SK-N-SH (cell line): ENCODE data around the gene TRIM23. TPM values are rescaled to one million over a fixed set of nuclear protein-coding genes. Genes with fewer than 3 reads are reported as not detected.
A peak's percentile ranks its signal among the peaks of the same experiment; 100 is the strongest.
"Not testable (repeated sequence)": the region's sequence is repeated elsewhere in the genome, so short reads cannot be mapped to it uniquely, and the experiment has no call there.

Source experiments
- CTCF ChIA-PET: fragments of 300-600, 350-600 bp; formaldehyde crosslinking; extraction: SDS; loops from one replicate; lab custom pipeline; 2021; lab: Yijun Ruan, JAX
- POLR2A ChIA-PET: fragments of 350-600 bp; sonication (Branson Sonifier 250); formaldehyde crosslinking; extraction: SDS; loops from one replicate; lab custom pipeline; 2020; ENCODE audit warnings: antibody characterized with exemption, inconsistent platforms; lab: Yijun Ruan, JAX
- DNase-seq: peaks from one replicate; pipeline ENCODE4 v3.0.0; 2012
- H2AFZ ChIP-seq: fragments of 200-600 bp; sonication (generic); 2 replicates; pipeline ENCODE4 v1.8.1; 2016; ENCODE audit warnings: antibody characterized with exemption, mild to moderate bottlenecking, low read depth
- H3F3A ChIP-seq: fragments of 200-600 bp; sonication (generic); replicated peaks from 2 replicates; pipeline ENCODE3; 2016; ENCODE audit warnings: antibody characterized with exemption, mild to moderate bottlenecking; ENCODE audit not compliant: insufficient read depth
- H3K27ac ChIP-seq, 2 experiments: fragments of 200-500 bp in 1 of 2; fragments of 200-600 bp in 1 of 2; sonication (Bioruptor generic) in 1 of 2; sonication (generic), shearing (Covaris generic) in 1 of 2; 2 replicates each; pipeline versions ENCODE4 v1.5.1 to v1.6.1; 2014 to 2016; ENCODE audit warnings: low read depth in 2 of 2, inconsistent platforms in 1 of 2, low read length in 1 of 2, mild to moderate bottlenecking in 1 of 2, mixed read lengths in 1 of 2
- H3K27me3 ChIP-seq: fragments of 200-600 bp; sonication (generic), shearing (Covaris generic); 2 replicates; pipeline ENCODE4 v1.6.1; 2016; ENCODE audit warnings: mixed run types; ENCODE audit not compliant: insufficient read depth
- H3K36me3 ChIP-seq, 2 experiments: fragments of 200-500 bp in 1 of 2; fragments of 200-600 bp in 1 of 2; sonication (Bioruptor generic) in 1 of 2; sonication (generic) in 1 of 2; replicated peaks in 1 of 2; 2 replicates each; pipeline versions ENCODE3 to v1.5.1; 2014 to 2016; ENCODE audit warnings: low read length in 1 of 2, mild to moderate bottlenecking in 1 of 2; ENCODE audit not compliant: insufficient read depth in 2 of 2, control insufficient read depth in 1 of 2
- H3K4me1 ChIP-seq, 2 experiments: fragments of 200-500 bp in 1 of 2; fragments of 200-600 bp in 1 of 2; sonication (Bioruptor generic) in 1 of 2; sonication (generic), shearing (Covaris generic) in 1 of 2; 2 replicates each; pipeline versions ENCODE4 v1.5.1 to v1.6.1; 2014 to 2016; ENCODE audit warnings: low read depth in 1 of 2, low read length in 1 of 2, mixed run types in 1 of 2; ENCODE audit not compliant: insufficient read depth in 2 of 2, control insufficient read depth in 1 of 2
- H3K4me2 ChIP-seq: fragments of 200-600 bp; sonication (generic), shearing (Covaris generic); 2 replicates; pipeline ENCODE4 v1.6.1; 2017; ENCODE audit warnings: mixed run types
- H3K4me3 ChIP-seq, 2 experiments: fragments of 200-500 bp in 1 of 2; fragments of 200-600 bp in 1 of 2; sonication (Bioruptor generic) in 1 of 2; sonication (generic), shearing (Covaris generic) in 1 of 2; 2 replicates each; pipeline versions ENCODE4 v1.5.1 to v1.8.1; 2014 to 2016; ENCODE audit warnings: low read depth in 2 of 2, inconsistent platforms in 1 of 2, low read length in 1 of 2, mild to moderate bottlenecking in 1 of 2, mixed read lengths in 1 of 2, moderate library complexity in 1 of 2
- H3K79me2 ChIP-seq: fragments of 200-600 bp; sonication (generic); 2 replicates; pipeline ENCODE4 v1.8.1; 2017; ENCODE audit warnings: mild to moderate bottlenecking; ENCODE audit not compliant: insufficient read depth
- H3K9ac ChIP-seq: fragments of 200-600 bp; sonication (generic); 2 replicates; pipeline ENCODE4 v1.6.1; 2017; ENCODE audit warnings: mixed run types
- H3K9me2 ChIP-seq: fragments of 200-600 bp; sonication (generic); 2 replicates; pipeline ENCODE4 v1.6.1; 2017; ENCODE audit warnings: mixed run types
- H3K9me3 ChIP-seq: fragments of 200-600 bp; sonication (generic); 2 replicates; pipeline ENCODE4 v1.6.1; 2017; ENCODE audit warnings: mixed run types, mild to moderate bottlenecking, moderate library complexity
- H4K20me1 ChIP-seq: fragments of 200-600 bp; sonication (generic); 2 replicates; pipeline ENCODE4 v1.6.1; 2017; ENCODE audit warnings: mild to moderate bottlenecking, mixed run types; ENCODE audit not compliant: insufficient read depth
- FOSL2 ChIP-seq: IDR thresholded peaks from 2 replicates; pipeline ENCODE4 v1.4.0; 2012; ENCODE audit warnings: low read depth, mild to moderate bottlenecking, moderate library complexity, borderline replicate concordance
- FOXJ3 ChIP-seq: sonication (generic); formaldehyde crosslinking; IDR thresholded peaks from 2 replicates; pipeline ENCODE4 v1.5.1; 2020; ENCODE audit warnings: mild to moderate bottlenecking, missing genetic modification reagents
- GATA2 ChIP-seq: sonication (generic); formaldehyde crosslinking; IDR thresholded peaks from 2 replicates; pipeline ENCODE4 v1.5.0; 2020; ENCODE audit warnings: mild to moderate bottlenecking, missing genetic modification reagents
- NRF1 ChIP-seq: IDR thresholded peaks from 2 replicates; pipeline ENCODE4 v1.6.1; 2012; ENCODE audit warnings: low read depth, mild to moderate bottlenecking, low read length
- POLR2AphosphoS5 ChIP-seq: IDR thresholded peaks from 2 replicates; pipeline ENCODE4 v1.6.1; 2012; ENCODE audit warnings: low read depth, low read length
- RAD21 ChIP-seq: IDR thresholded peaks from 2 replicates; pipeline ENCODE4 v1.6.1; 2012; ENCODE audit warnings: mild to moderate bottlenecking, low read length
- RCOR1 ChIP-seq: fragments of 150-350 bp; IDR thresholded peaks from 2 replicates; pipeline ENCODE4 v1.6.1; 2017; ENCODE audit warnings: antibody characterized with exemption, low read length
- RXRA ChIP-seq: IDR thresholded peaks from 2 replicates; pipeline ENCODE4 v1.4.0; 2012; ENCODE audit warnings: low read depth, mild to moderate bottlenecking, borderline replicate concordance
- SMC3 ChIP-seq: IDR thresholded peaks from 2 replicates; pipeline ENCODE4 v1.6.1; 2012; ENCODE audit warnings: low read depth, low read length, improper control_type of control experiment
- TCF12 ChIP-seq: IDR thresholded peaks from 2 replicates; pipeline ENCODE4 v1.4.0; 2012
- WGBS: methylation state at CpG from one replicate; pipeline ENCODE4 v1.1.6; 2017; ENCODE audit warnings: low lambda C conversion rate; 5-methylcytosine and 5-hydroxymethylcytosine counted together
- polyA plus RNA-seq, 3 experiments: library from polyadenylated mRNA; depleted of rRNA; stranded (reverse); fragments of >200 nt; gene quantifications; 2 replicates each; pipeline ENCODE4 v1.2.3, GENCODE V29; 2012
- TF ChIP-seq, protein P1 (sequence below): IDR thresholded peaks from 2 replicates; pipeline ENCODE4 v1.4.0; 2012; ENCODE audit warnings: low read depth
- TF ChIP-seq, protein P2 (sequence below): IDR thresholded peaks from 2 replicates; pipeline ENCODE4 v1.4.0; 2012; ENCODE audit warnings: low read depth, borderline replicate concordance
- TF ChIP-seq, protein P3 (sequence below): IDR thresholded peaks from 2 replicates; pipeline ENCODE4 v1.4.0; 2012; ENCODE audit warnings: low read depth, borderline replicate concordance
- TF ChIP-seq, protein P4 (sequence below): IDR thresholded peaks from 2 replicates; pipeline ENCODE4 v1.6.1; 2012; ENCODE audit warnings: mild to moderate bottlenecking, low read depth, low read length, moderate library complexity

Gene TRIM23
- polyA plus RNA-seq, 1 of the 3 experiments (the other 2 are of a cell fraction) = 5.6 TPM

DNA sequence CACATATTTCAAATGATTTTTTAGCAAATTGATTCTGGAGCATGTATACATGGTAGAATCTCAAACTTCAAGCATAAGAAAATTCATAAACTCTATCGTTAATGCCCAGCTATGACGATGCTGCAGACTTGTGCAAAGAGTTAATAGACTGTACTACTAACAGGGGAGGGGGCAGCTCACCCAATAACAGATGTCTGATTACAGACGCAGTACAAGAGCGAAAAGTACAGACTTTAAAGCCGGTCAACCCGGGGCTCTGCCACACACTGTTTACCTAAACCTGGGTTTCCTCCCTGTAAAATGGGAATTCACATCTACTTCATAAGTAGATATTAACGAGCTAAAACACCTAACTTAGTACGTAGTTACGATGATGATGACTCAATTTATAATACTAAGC lies 651 bp downstream of the TRIM23 start:
- Histone ChIP-seq H3K9me2 (no peaks in the 10 kb centered on the region), H3K9me3 (no peaks in the 10 kb centered on the region), H3K4me3 (peak overlapping the region; percentile 78 to 97), H3K79me2 (peaks cover 92% of the 10 kb centered on the region), H3F3A (no peaks in the 10 kb centered on the region), H3K27ac (peak overlapping the region; percentile 90 to 96; a peak in 3 of 4 replicates), H3K9ac (peak overlapping the region; percentile 77), H3K4me2 (peak overlapping the region; percentile 89), H4K20me1 (no peaks in the 10 kb centered on the region; the same call in 1 of the 2 replicates), H3K36me3 (peaks cover 2 to 8% of the 10 kb centered on the region in 2 experiments), H3K4me1 (peaks cover 0 to 13% of the 10 kb centered on the region in 2 experiments; a peak in 2 of 4 replicates), H2AFZ (peak overlapping the region; percentile 82), H3K27me3 (no peaks in the 10 kb centered on the region)
- POLR2A ChIA-PET = interaction anchor here (0.6 to 1.0 kb wide), 3 partner anchors 60 to 516 kb away, joined by 3 to 4 read pairs (median 4); partner anchors contain the start of gene PPWD1
- peak; percentile 4 for DNase-seq
- CTCF ChIA-PET = interaction anchor here (0.6 to 1.3 kb wide), 3 partner anchors 11 to 569 kb away, joined by 3 read pairs; no protein-coding TSS in a partner anchor
- TF ChIP-seq TCF12 = no peak
- TF ChIP-seq, protein P1, sequence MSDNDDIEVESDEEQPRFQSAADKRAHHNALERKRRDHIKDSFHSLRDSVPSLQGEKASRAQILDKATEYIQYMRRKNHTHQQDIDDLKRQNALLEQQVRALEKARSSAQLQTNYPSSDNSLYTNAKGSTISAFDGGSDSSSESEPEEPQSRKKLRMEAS = no peak
- WGBS = 0% methylated on average over 9 of the region's 9 CpGs

DNA sequence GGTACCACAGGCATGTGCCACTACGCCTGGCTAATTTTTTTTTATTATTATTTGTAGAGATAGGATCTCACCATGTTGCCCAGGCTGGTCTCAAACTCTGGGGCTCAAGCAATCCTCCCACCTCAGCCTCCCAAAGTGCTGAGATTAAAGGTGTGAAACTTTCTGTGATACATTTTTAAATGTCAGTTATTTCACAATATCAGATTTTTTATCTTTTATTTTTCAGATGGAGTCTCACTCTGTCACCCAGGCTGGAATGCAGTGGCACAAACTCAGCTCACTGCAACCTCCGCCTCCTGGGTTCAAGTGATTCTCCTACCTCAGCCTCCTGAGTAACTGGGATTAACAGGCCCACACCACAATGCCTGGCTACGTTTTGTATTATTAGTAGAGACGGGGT lies 2.2 kb downstream of the TRIM23 start:
- H3K9ac ChIP-seq, H2AFZ ChIP-seq, H3K27me3 ChIP-seq, H3K9me2 ChIP-seq, H3K27ac ChIP-seq, H3K9me3 ChIP-seq, POLR2A ChIA-PET, DNase-seq, H4K20me1 ChIP-seq, H3F3A ChIP-seq, H3K4me3 ChIP-seq: not testable (repeated sequence)
- peaks cover 10 to 11% of the 10 kb centered on the region in 2 experiments for H3K36me3 ChIP-seq
- 81% methylated on average over 4 of the region's 4 CpGs for WGBS
- H3K4me1 ChIP-seq = peaks cover 0 to 13% of the 10 kb centered on the region in 2 experiments; a peak in 2 of 4 replicates
- H3K4me2 ChIP-seq = peak overlapping the region; percentile 89
- peaks cover 92% of the 10 kb centered on the region for H3K79me2 ChIP-seq
- CTCF ChIA-PET = interaction anchor here (1.4 kb wide), 1 partner anchor 17 kb away, joined by 3 read pairs; no protein-coding TSS in a partner anchor

DNA sequence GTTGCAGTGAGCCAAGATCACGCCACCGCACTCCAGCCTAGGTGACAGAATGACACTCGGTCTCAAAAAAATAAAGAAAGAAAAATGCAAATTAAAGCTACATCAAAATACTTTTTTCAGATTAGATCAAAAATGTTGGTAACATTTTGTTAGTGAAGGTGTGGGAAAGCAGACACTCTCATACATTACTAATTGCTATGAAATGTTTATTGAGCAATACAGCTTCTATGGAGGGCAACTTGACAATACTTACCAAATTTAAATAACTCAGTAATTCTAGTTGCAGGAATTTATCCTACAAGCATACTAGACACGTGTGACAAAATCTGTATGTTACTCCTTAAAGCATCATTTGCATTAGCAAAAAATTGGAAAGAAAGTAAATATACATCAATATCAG lies 4.1 kb downstream of the TRIM23 start:
- Histone ChIP-seq H3K9me3 (no peaks in the 10 kb centered on the region), H3K9me2 (no peaks in the 10 kb centered on the region), H2AFZ (no peak overlapping the region), H3K4me3 (no peak overlapping the region), H4K20me1 (no peaks in the 10 kb centered on the region; the same call in 1 of the 2 replicates), H3K4me2 (no peak overlapping the region), H3K27ac (no peak overlapping the region), H3K9ac (no peak overlapping the region), H3K27me3 (no peaks in the 10 kb centered on the region), H3K4me1 (peaks cover 0 to 10% of the 10 kb centered on the region in 2 experiments; a peak in 2 of 4 replicates), H3K36me3 (peaks cover 18 to 20% of the 10 kb centered on the region in 2 experiments), H3F3A (peaks cover 4% of the 10 kb centered on the region), H3K79me2 (peaks cover 92% of the 10 kb centered on the region)
- ChIA-PET POLR2A (no interaction called here), CTCF (interaction anchor here (1.8 kb wide), 1 partner anchor 8 kb away, joined by 5 read pairs; no protein-coding TSS in a partner anchor)
- DNase-seq = no peak
- WGBS = 96% methylated on average over 4 of the region's 4 CpGs
- TF ChIP-seq, protein P2, sequence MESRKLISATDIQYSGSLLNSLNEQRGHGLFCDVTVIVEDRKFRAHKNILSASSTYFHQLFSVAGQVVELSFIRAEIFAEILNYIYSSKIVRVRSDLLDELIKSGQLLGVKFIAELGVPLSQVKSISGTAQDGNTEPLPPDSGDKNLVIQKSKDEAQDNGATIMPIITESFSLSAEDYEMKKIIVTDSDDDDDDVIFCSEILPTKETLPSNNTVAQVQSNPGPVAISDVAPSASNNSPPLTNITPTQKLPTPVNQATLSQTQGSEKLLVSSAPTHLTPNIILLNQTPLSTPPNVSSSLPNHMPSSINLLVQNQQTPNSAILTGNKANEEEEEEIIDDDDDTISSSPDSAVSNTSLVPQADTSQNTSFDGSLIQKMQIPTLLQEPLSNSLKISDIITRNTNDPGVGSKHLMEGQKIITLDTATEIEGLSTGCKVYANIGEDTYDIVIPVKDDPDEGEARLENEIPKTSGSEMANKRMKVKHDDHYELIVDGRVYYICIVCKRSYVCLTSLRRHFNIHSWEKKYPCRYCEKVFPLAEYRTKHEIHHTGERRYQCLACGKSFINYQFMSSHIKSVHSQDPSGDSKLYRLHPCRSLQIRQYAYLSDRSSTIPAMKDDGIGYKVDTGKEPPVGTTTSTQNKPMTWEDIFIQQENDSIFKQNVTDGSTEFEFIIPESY = no peak
- no peak for TF ChIP-seq GATA2
- TF ChIP-seq POLR2AphosphoS5 = no peak
- TF ChIP-seq SMC3 = no peak
- TF ChIP-seq, protein P3, sequence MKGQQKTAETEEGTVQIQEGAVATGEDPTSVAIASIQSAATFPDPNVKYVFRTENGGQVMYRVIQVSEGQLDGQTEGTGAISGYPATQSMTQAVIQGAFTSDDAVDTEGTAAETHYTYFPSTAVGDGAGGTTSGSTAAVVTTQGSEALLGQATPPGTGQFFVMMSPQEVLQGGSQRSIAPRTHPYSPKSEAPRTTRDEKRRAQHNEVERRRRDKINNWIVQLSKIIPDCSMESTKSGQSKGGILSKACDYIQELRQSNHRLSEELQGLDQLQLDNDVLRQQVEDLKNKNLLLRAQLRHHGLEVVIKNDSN = no peak
- no peak for TF ChIP-seq RCOR1
- TF ChIP-seq, protein P4, sequence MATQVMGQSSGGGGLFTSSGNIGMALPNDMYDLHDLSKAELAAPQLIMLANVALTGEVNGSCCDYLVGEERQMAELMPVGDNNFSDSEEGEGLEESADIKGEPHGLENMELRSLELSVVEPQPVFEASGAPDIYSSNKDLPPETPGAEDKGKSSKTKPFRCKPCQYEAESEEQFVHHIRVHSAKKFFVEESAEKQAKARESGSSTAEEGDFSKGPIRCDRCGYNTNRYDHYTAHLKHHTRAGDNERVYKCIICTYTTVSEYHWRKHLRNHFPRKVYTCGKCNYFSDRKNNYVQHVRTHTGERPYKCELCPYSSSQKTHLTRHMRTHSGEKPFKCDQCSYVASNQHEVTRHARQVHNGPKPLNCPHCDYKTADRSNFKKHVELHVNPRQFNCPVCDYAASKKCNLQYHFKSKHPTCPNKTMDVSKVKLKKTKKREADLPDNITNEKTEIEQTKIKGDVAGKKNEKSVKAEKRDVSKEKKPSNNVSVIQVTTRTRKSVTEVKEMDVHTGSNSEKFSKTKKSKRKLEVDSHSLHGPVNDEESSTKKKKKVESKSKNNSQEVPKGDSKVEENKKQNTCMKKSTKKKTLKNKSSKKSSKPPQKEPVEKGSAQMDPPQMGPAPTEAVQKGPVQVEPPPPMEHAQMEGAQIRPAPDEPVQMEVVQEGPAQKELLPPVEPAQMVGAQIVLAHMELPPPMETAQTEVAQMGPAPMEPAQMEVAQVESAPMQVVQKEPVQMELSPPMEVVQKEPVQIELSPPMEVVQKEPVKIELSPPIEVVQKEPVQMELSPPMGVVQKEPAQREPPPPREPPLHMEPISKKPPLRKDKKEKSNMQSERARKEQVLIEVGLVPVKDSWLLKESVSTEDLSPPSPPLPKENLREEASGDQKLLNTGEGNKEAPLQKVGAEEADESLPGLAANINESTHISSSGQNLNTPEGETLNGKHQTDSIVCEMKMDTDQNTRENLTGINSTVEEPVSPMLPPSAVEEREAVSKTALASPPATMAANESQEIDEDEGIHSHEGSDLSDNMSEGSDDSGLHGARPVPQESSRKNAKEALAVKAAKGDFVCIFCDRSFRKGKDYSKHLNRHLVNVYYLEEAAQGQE = no peak
- no peak for TF ChIP-seq FOXJ3 (CRISPR knock-in tag)
- no peak for TF ChIP-seq RXRA
- no peak for TF ChIP-seq NRF1
- TF ChIP-seq TCF12 = no peak
- TF ChIP-seq RAD21 = no peak
- no peak for TF ChIP-seq FOSL2
